ENCODE measurements around the gene NRL. TPM values are rescaled to one million over a fixed set of nuclear protein-coding genes. Genes with fewer than 3 reads are reported as not detected.

Gene NRL
- total and polyA plus RNA-seq, 4 donors, result 2.7 to 5.4 (median 3.1) TPM

Small RNAs within 50 kb of the gene (small RNA-seq; reads per million reads assigned to genes)
- not detected for gene RNA5SP383 (ENCODE audit: low replicate concordance)

Other genes with a start within 250 kb of the NRL start
- 10 to 100 TPM; 36.0 to 37.3 TPM for gene DHRS4, start 161.2 kb downstream of the NRL start, total RNA-seq
- gene DHRS4, start 161.2 kb downstream of the NRL start, polyA plus RNA-seq, result 10 to 100 TPM; 45.0 to 45.9 TPM
- gene DHRS4L2, start 126.0 kb downstream of the NRL start, total RNA-seq, result 10 to 100 TPM; 17.0 to 29.2 TPM
- gene DHRS4L2, start 126.0 kb downstream of the NRL start, polyA plus RNA-seq, result 10 to 100 TPM; 30.4 to 44.7 TPM
- 1 to 10 TPM in 1 of 2 donors, under 1 TPM in 1; 0.37 to 2.4 TPM for gene CARMIL3, start 62.9 kb downstream of the NRL start, total RNA-seq
- under 1 TPM; 0.71 to 0.85 TPM for gene CARMIL3, start 62.9 kb downstream of the NRL start, polyA plus RNA-seq
- not detected for gene CPNE6, start 43.4 kb downstream of the NRL start, total RNA-seq
- gene CPNE6, start 43.4 kb downstream of the NRL start, polyA plus RNA-seq, result not detected
- gene PCK2, start 20.6 kb downstream of the NRL start, total RNA-seq, result 10 to 100 TPM in 1 of 2 donors, 1 to 10 TPM in 1; 8.9 to 91.7 TPM
- gene PCK2, start 20.6 kb downstream of the NRL start, polyA plus RNA-seq, result 10 to 100 TPM; 35.2 to 41.2 TPM
- 100 to 1,000 TPM in 1 of 2 donors, 10 to 100 TPM in 1; 68.9 to 153 TPM for gene DCAF11, start 172 bp downstream of the NRL start, total RNA-seq
- gene DCAF11, start 172 bp downstream of the NRL start, polyA plus RNA-seq, result 10 to 100 TPM; 26.4 to 59.4 TPM
- under 1 TPM; 0.48 to 0.83 TPM for gene FITM1, start 15.7 kb upstream of the NRL start, total RNA-seq
- 1 to 10 TPM in 1 of 2 donors, under 1 TPM in 1; 0.93 to 1.4 TPM for gene FITM1, start 15.7 kb upstream of the NRL start, polyA plus RNA-seq
- gene PSME1, start 21.2 kb upstream of the NRL start, total RNA-seq, result 100 to 1,000 TPM; 125 to 192 TPM
- gene PSME1, start 21.2 kb upstream of the NRL start, polyA plus RNA-seq, result 100 to 1,000 TPM; 286 to 311 TPM
- gene EMC9, start 26.6 kb upstream of the NRL start, total RNA-seq, result 10 to 100 TPM in 1 of 2 donors, 1 to 10 TPM in 1; 4.6 to 24.3 TPM
- gene EMC9, start 26.6 kb upstream of the NRL start, polyA plus RNA-seq, result 10 to 100 TPM; 15.7 to 29.4 TPM
- 100 to 1,000 TPM in 1 of 2 donors, 10 to 100 TPM in 1; 89.1 to 178 TPM for gene PSME2, start 31.7 kb upstream of the NRL start, total RNA-seq
- gene PSME2, start 31.7 kb upstream of the NRL start, polyA plus RNA-seq, result 100 to 1,000 TPM; 283 to 328 TPM
- gene RNF31, start 32.5 kb upstream of the NRL start, total RNA-seq, result 10 to 100 TPM; 31.7 to 82.4 TPM
- gene RNF31, start 32.5 kb upstream of the NRL start, polyA plus RNA-seq, result 10 to 100 TPM; 44.1 to 78.6 TPM
- 100 to 1,000 TPM in 1 of 2 donors, 10 to 100 TPM in 1; 75.3 to 111 TPM for gene IRF9, start 46.3 kb upstream of the NRL start, total RNA-seq
- 100 to 1,000 TPM in 1 of 2 donors, 10 to 100 TPM in 1; 79.9 to 124 TPM for gene IRF9, start 46.3 kb upstream of the NRL start, polyA plus RNA-seq
- gene REC8, start 57.1 kb upstream of the NRL start, total RNA-seq, result 10 to 100 TPM; 13.3 to 48.1 TPM
- gene REC8, start 57.1 kb upstream of the NRL start, polyA plus RNA-seq, result 10 to 100 TPM; 23.8 to 35.1 TPM
- gene IPO4, start 73.9 kb upstream of the NRL start, total RNA-seq, result 10 to 100 TPM; 22.0 to 78.9 TPM
- gene IPO4, start 73.9 kb upstream of the NRL start, polyA plus RNA-seq, result 10 to 100 TPM; 13.0 to 34.8 TPM
- 10 to 100 TPM; 42.3 to 71.9 TPM for gene TM9SF1, start 80.5 kb upstream of the NRL start, total RNA-seq
- 10 to 100 TPM; 32.7 to 61.7 TPM for gene TM9SF1, start 80.5 kb upstream of the NRL start, polyA plus RNA-seq
- gene TSSK4, start 90.7 kb upstream of the NRL start, total RNA-seq, result 1 to 10 TPM in 1 of 2 donors, not detected in 1; 1.2 TPM
- under 1 TPM; 0.02 to 0.10 TPM for gene TSSK4, start 90.7 kb upstream of the NRL start, polyA plus RNA-seq
- gene CHMP4A, start 98.5 kb upstream of the NRL start, total RNA-seq, result 10 to 100 TPM; 37.2 to 50.8 TPM
- 100 to 1,000 TPM in 1 of 2 donors, 10 to 100 TPM in 1; 70.4 to 103 TPM for gene CHMP4A, start 98.5 kb upstream of the NRL start, polyA plus RNA-seq
- 10 to 100 TPM; 20.8 to 24.8 TPM for gene MDP1, start 101.1 kb upstream of the NRL start, total RNA-seq
- 10 to 100 TPM; 17.2 to 31.4 TPM for gene MDP1, start 101.1 kb upstream of the NRL start, polyA plus RNA-seq
- 100 to 1,000 TPM in 1 of 2 donors, 10 to 100 TPM in 1; 69.5 to 147 TPM for gene NEDD8, start 117.4 kb upstream of the NRL start, total RNA-seq
- 100 to 1,000 TPM; 242 to 246 TPM for gene NEDD8, start 117.4 kb upstream of the NRL start, polyA plus RNA-seq
- 10 to 100 TPM; 63.1 TPM for gene GMPR2, start 118.0 kb upstream of the NRL start, total RNA-seq
- 10 to 100 TPM; 42.9 to 71.1 TPM for gene GMPR2, start 118.0 kb upstream of the NRL start, polyA plus RNA-seq
- gene TINF2, start 127.7 kb upstream of the NRL start, total RNA-seq, result 10 to 100 TPM; 48.2 to 89.1 TPM
- gene TINF2, start 127.7 kb upstream of the NRL start, polyA plus RNA-seq, result 10 to 100 TPM; 45.2 to 82.6 TPM
- gene TGM1, start 148.2 kb upstream of the NRL start, total RNA-seq, result 1 to 10 TPM; 1.9 to 8.8 TPM
- gene TGM1, start 148.2 kb upstream of the NRL start, polyA plus RNA-seq, result 10 to 100 TPM in 1 of 2 donors, 1 to 10 TPM in 1; 9.8 to 11.3 TPM
- gene RABGGTA, start 156.6 kb upstream of the NRL start, total RNA-seq, result 10 to 100 TPM; 19.7 to 55.8 TPM
- 10 to 100 TPM; 40.3 to 45.4 TPM for gene RABGGTA, start 156.6 kb upstream of the NRL start, polyA plus RNA-seq
- 10 to 100 TPM; 20.8 to 24.0 TPM for gene DHRS1, start 184.8 kb upstream of the NRL start, total RNA-seq
- 10 to 100 TPM; 20.6 to 27.8 TPM for gene DHRS1, start 184.8 kb upstream of the NRL start, polyA plus RNA-seq
- 10 to 100 TPM; 14.1 to 25.9 TPM for gene NOP9, start 184.9 kb upstream of the NRL start, total RNA-seq
- 10 to 100 TPM; 12.1 to 13.5 TPM for gene NOP9, start 184.9 kb upstream of the NRL start, polyA plus RNA-seq
- gene CIDEB, start 193.0 kb upstream of the NRL start, total RNA-seq, result 10 to 100 TPM in 1 of 2 donors, 1 to 10 TPM in 1; 9.6 to 18.8 TPM
- 10 to 100 TPM in 1 of 2 donors, 1 to 10 TPM in 1; 8.3 to 19.7 TPM for gene CIDEB, start 193.0 kb upstream of the NRL start, polyA plus RNA-seq
- gene LTB4R2, start 195.2 kb upstream of the NRL start, total RNA-seq, result 10 to 100 TPM in 1 of 2 donors, 1 to 10 TPM in 1; 5.8 to 14.0 TPM
- 1 to 10 TPM; 1.8 to 5.5 TPM for gene LTB4R2, start 195.2 kb upstream of the NRL start, polyA plus RNA-seq
- 10 to 100 TPM in 1 of 2 donors, 1 to 10 TPM in 1; 4.4 to 14.8 TPM for gene LTB4R, start 196.6 kb upstream of the NRL start, total RNA-seq
- gene LTB4R, start 196.6 kb upstream of the NRL start, polyA plus RNA-seq, result 10 to 100 TPM in 1 of 2 donors, 1 to 10 TPM in 1; 7.3 to 47.0 TPM
- 10 to 100 TPM; 35.7 to 36.3 TPM for gene ADCY4, start 220.1 kb upstream of the NRL start, total RNA-seq
- gene ADCY4, start 220.1 kb upstream of the NRL start, polyA plus RNA-seq, result 10 to 100 TPM; 22.6 to 42.8 TPM
- 10 to 100 TPM in 1 of 2 donors, 1 to 10 TPM in 1; 6.4 to 26.0 TPM for gene RIPK3, start 225.0 kb upstream of the NRL start, total RNA-seq
- 10 to 100 TPM; 13.0 to 23.4 TPM for gene RIPK3, start 225.0 kb upstream of the NRL start, polyA plus RNA-seq

All from lung (tissue), 5 donors.